ENCODE results near the gene WARS2.

GRCh38 chr1:119046785-119047438 is 93.5 kb downstream of the WARS2 start:
- TF ChIP-seq, protein P1, sequence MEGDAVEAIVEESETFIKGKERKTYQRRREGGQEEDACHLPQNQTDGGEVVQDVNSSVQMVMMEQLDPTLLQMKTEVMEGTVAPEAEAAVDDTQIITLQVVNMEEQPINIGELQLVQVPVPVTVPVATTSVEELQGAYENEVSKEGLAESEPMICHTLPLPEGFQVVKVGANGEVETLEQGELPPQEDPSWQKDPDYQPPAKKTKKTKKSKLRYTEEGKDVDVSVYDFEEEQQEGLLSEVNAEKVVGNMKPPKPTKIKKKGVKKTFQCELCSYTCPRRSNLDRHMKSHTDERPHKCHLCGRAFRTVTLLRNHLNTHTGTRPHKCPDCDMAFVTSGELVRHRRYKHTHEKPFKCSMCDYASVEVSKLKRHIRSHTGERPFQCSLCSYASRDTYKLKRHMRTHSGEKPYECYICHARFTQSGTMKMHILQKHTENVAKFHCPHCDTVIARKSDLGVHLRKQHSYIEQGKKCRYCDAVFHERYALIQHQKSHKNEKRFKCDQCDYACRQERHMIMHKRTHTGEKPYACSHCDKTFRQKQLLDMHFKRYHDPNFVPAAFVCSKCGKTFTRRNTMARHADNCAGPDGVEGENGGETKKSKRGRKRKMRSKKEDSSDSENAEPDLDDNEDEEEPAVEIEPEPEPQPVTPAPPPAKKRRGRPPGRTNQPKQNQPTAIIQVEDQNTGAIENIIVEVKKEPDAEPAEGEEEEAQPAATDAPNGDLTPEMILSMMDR (IDR thresholded peaks at IDR 0.05): no peak
- TF ChIP-seq POLR2AphosphoS5 (IDR thresholded peaks at IDR 0.05): no peak
- TF ChIP-seq POLR2A (IDR thresholded peaks at IDR 0.05): no peak
- TF ChIP-seq EP300 (IDR thresholded peaks at IDR 0.05): no peak
